ENCODE results near the gene DGKD. TPM values are rescaled to one million over a fixed set of nuclear protein-coding genes. Genes with fewer than 3 reads are reported as not detected.

DGKD gene
- total RNA-seq, 1 experiment from 2014 or later, result 52.0 TPM

DNA sequence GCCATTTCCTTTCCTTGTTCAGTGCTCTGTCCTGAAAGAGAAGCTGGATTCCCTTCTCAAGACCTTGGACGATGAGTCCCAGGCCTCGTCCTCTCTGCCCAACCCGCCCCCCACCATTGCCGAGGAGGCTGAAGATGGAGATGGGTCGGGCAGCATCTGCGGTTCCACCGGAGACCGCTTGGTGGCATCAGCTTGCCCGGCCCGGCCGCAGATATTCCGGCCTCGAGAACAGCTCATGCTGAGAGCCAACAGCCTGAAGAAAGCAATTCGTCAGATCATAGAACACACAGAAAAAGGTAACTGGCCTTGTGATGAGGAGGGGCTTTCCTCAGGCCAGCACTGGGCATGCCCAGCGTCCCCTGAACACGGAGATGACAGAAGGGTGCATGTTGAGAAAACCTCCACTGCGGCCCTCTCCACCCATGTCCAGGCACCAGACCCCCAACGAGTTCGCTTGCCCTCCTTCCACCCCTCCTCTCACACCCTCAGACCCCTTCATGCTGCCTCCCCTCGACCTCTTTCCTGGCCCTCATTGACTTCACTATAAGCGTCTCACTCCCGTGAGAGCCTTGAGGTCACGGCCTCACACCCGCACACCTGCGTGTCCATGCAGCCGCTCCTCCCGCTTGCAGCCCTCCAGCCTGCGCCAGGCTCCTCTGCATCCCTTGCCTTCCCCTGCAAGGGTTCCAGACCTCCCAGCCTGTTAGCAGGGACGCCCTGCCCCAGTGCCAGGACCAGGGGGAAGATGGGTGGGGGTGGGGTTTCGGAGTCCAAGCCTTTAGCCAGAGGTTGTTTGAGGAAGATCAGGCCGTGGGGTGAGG, 95.0 kb downstream of the DGKD start:
- ATAC-seq, result no peak
- no TSS peak for BruUV-seq (replicated peaks)
- ChIA-PET RAD21 (ENCODE audit: low non-redundant PET in 1 of 2, low total read pairs in 2 of 2, uncharacterized antibody in 2 of 2, unreplicated experiment in 2 of 2) (no interaction called here), POLR2A (no interaction called here), CTCF (no interaction called here)
- DNase-seq (ENCODE audit: low read depth, low spot score), result no peak
- no peaks in the 10 kb centered on the region for H3K4me1 ChIP-seq (ENCODE audit: control insufficient read depth in 1 of 2, insufficient read depth in 2 of 2, low read length in 2 of 2)
- H3K79me2 ChIP-seq (ENCODE audit: insufficient read depth, low read length), result peaks cover 8% of the 10 kb centered on the region; the same call in 1 of the 2 replicates
- H2AFZ ChIP-seq (ENCODE audit: low read depth, low read length, poor library complexity, severe bottlenecking), result no peak overlapping the region
- no peak overlapping the region for H3K4me3 ChIP-seq (replicated peaks in 1 of 2; ENCODE audit: low read depth in 1 of 2, low read length in 2 of 2)
- peaks cover 24 to 50% of the 10 kb centered on the region in 2 experiments for H3K36me3 ChIP-seq (ENCODE audit: control insufficient read depth in 1 of 2, insufficient read depth in 2 of 2, low read length in 2 of 2)
- no peak overlapping the region for H3K4me2 ChIP-seq (ENCODE audit: low read length)
- no peaks in the 10 kb centered on the region for H3K9me3 ChIP-seq (ENCODE audit: control insufficient read depth in 1 of 2, insufficient read depth in 1 of 2, low read depth in 1 of 2, low read length in 2 of 2)
- no peak for TF ChIP-seq FOSL1 (IDR thresholded peaks at IDR 0.05; ENCODE audit: low read depth)
- TF ChIP-seq SP1 (IDR thresholded peaks at IDR 0.05; ENCODE audit: low read depth), result no peak
- TF ChIP-seq, protein P1, sequence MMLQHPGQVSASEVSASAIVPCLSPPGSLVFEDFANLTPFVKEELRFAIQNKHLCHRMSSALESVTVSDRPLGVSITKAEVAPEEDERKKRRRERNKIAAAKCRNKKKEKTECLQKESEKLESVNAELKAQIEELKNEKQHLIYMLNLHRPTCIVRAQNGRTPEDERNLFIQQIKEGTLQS (IDR thresholded peaks at IDR 0.05), result no peak
- TF ChIP-seq ZNF274 (IDR thresholded peaks at IDR 0.05; ENCODE audit: low read depth, low read length), result no peak
- no peak for TF ChIP-seq EZH2phosphoT487 (IDR thresholded peaks at IDR 0.05; ENCODE audit: borderline replicate concordance)
- TF ChIP-seq, protein P2, sequence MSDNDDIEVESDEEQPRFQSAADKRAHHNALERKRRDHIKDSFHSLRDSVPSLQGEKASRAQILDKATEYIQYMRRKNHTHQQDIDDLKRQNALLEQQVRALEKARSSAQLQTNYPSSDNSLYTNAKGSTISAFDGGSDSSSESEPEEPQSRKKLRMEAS (IDR thresholded peaks at IDR 0.05), result no peak
- no peak for TF ChIP-seq POLR2AphosphoS5 (IDR thresholded peaks at IDR 0.05; ENCODE audit: low read depth, low read length)
- no peak for TF ChIP-seq JUND (IDR thresholded peaks at IDR 0.05)
- no peak for TF ChIP-seq EZH2 (IDR thresholded peaks at IDR 0.05)
- TF ChIP-seq RAD21 (IDR thresholded peaks at IDR 0.05; ENCODE audit: low read depth), result no peak
- no peak for TF ChIP-seq ZFX (IDR thresholded peaks at IDR 0.05)
- TF ChIP-seq EGR1 (IDR thresholded peaks at IDR 0.05; ENCODE audit: low read depth), result no peak
- TF ChIP-seq CEBPB (IDR thresholded peaks at IDR 0.05; ENCODE audit: low read depth), result no peak
- no peak overlapping the region for H3K27ac ChIP-seq (ENCODE audit: low read depth, low read length)
- H4K20me1 ChIP-seq (ENCODE audit: insufficient read depth), result no peaks in the 10 kb centered on the region
- intact Hi-C loops (cut with micrococcal nuclease), result loop anchor here (10.0 kb wide), 2 partner anchors 164 to 844 kb away; no protein-coding TSS in a partner anchor
- no peaks in the 10 kb centered on the region for H3K9me2 ChIP-seq (ENCODE audit: insufficient read depth)
- H3K9ac ChIP-seq (ENCODE audit: low read length), result no peak overlapping the region
- H3K27me3 ChIP-seq (ENCODE audit: insufficient read depth, low read length), result no peaks in the 10 kb centered on the region
